ENCODE results near the gene EEFSEC. TPM values are rescaled to one million over a fixed set of nuclear protein-coding genes. Genes with fewer than 3 reads are reported as not detected.

The EEFSEC gene
- total and polyA plus RNA-seq, 2 of the 8 experiments (the other 6 are each of a cell fraction or from before 2014, with no cell fraction given) = 13.1 to 19.8 TPM

DNA sequence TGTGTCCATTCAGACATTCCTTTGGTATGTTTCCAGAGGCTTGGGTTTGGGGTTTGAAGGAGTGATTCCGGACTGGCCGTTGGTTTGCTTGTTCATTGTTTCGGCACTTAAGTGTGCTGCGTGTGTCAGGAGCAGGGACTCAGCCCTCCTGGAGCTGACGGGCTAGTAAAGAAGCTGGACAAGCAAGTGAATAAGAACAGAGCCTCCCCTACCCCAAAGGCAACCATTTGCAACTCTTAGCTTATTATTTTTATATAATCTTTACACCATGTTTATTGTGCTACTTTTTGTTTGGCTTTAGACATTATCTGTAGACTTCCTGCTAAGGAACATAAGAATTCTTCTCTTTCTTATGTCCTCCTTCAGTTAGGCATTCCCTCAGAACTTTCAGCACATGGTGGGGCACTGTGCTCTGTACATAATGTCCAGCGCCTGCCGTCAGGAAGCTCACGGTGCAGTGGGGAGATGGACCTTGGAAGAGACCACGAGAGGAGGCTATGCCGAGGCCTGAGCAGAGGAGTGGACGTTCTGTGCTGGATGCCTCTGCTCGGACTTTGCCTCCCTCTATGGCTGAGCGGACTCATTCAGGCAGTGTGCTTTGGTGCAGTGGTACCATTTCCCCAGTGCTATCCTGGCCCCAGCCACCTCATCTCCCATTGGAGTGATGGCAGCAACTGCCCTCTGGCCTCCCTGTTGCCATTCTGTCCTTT, 65.4 kb downstream of the EEFSEC start:
- H3K18ac ChIP-seq (ENCODE audit: extremely low read depth, low read length) = no peak overlapping the region
- no peak overlapping the region for H3K56ac ChIP-seq (replicated peaks; ENCODE audit: insufficient read length, low read depth, low read length)
- H4K20me1 ChIP-seq (replicated peaks in 1 of 2; ENCODE audit: control insufficient read depth in 1 of 2, insufficient read depth in 2 of 2, low read length in 2 of 2) = peaks cover 0 to 2% of the 10 kb centered on the region in 2 experiments
- no peak overlapping the region for H4K8ac ChIP-seq (ENCODE audit: extremely low read depth, insufficient read depth, low read length)
- H3K27ac ChIP-seq (ENCODE audit: low read depth, low read length) = no peak overlapping the region
- H2AK5ac ChIP-seq (ENCODE audit: low read depth, low read length) = no peak overlapping the region
- no peak overlapping the region for H2AFZ ChIP-seq (ENCODE audit: low read length)
- no peak overlapping the region for H2BK15ac ChIP-seq (ENCODE audit: low read length)
- no peaks in the 10 kb centered on the region for H3K79me1 ChIP-seq (ENCODE audit: low read depth, low read length)
- H4K5ac ChIP-seq (ENCODE audit: insufficient read length, low read depth, low read length) = no peak overlapping the region
- ChIA-PET CTCF (ENCODE audit: partially characterized antibody) (interaction anchor here (0.7 to 6.2 kb wide), 9 partner anchors 8 to 102 kb away, joined by 3 to 24 read pairs (median 3); no protein-coding TSS in a partner anchor), POLR2A (ENCODE audit: partially characterized antibody) (no interaction called here)
- no peaks in the 10 kb centered on the region; a peak in 1 of 7 replicates for H3K27me3 ChIP-seq (replicated peaks in 1 of 4; ENCODE audit: control insufficient read depth in 3 of 4, extremely low read depth in 1 of 4, insufficient read depth in 3 of 4, low read length in 3 of 4)
- no peak overlapping the region for H3K4ac ChIP-seq (replicated peaks; ENCODE audit: insufficient read length, low read depth, low read length)
- peaks cover 2 to 5% (median 4%) of the 10 kb centered on the region in 4 experiments; a peak in 3 of 7 replicates for H3K4me1 ChIP-seq (replicated peaks in 1 of 4; ENCODE audit: control insufficient read depth in 3 of 4, insufficient read depth in 4 of 4, low read length in 3 of 4)
- DNase-seq (ENCODE audit: low read depth in 1 of 2, low spot score in 2 of 2) = no peak
- no peak overlapping the region for H3K14ac ChIP-seq (ENCODE audit: insufficient read length)
- H3K23me2 ChIP-seq (ENCODE audit: low read depth, low read length) = no peaks in the 10 kb centered on the region; the same call in 1 of the 2 replicates
- no peak overlapping the region for H3K23ac ChIP-seq (ENCODE audit: insufficient read length)
- no peak overlapping the region for H2BK12ac ChIP-seq (ENCODE audit: low read depth, low read length)
- no peak overlapping the region for H4K91ac ChIP-seq (replicated peaks; ENCODE audit: insufficient read length, low read length)
- H3K79me2 ChIP-seq (ENCODE audit: control insufficient read depth in 1 of 2, insufficient read depth in 2 of 2, low read length in 2 of 2) = no peaks in the 10 kb centered on the region; a peak in 1 of 4 replicates
- 92% methylated on average over 13 of the region's 13 CpGs; no CpG with 5 or more reads in 1 of the 2 experiments for WGBS, 2 experiments (ENCODE audit: extremely low coverage in 1 of 2, insufficient coverage in 1 of 2, insufficient read length in 1 of 2, insufficient replicate concordance in 2 of 2, low coverage in 1 of 2, low lambda C conversion rate in 2 of 2, missing lambda C conversion rate in 1 of 2)
- no peak overlapping the region for H2BK120ac ChIP-seq (replicated peaks; ENCODE audit: low read depth, low read length)
- FAIRE-seq = no peak
- no peak overlapping the region for H2BK20ac ChIP-seq (ENCODE audit: low read length)
- H2BK5ac ChIP-seq (ENCODE audit: low read depth, low read length) = no peak overlapping the region
- H3K4me2 ChIP-seq (ENCODE audit: insufficient read depth in 1 of 2, low read depth in 2 of 2, low read length in 2 of 2) = no peak overlapping the region
- H3K9ac ChIP-seq (replicated peaks in 1 of 4; ENCODE audit: extremely low read depth in 1 of 4, low read depth in 3 of 4, low read length in 3 of 4) = no peak overlapping the region
- peaks cover 11 to 15% of the 10 kb centered on the region in 2 experiments for H3K9me3 ChIP-seq (ENCODE audit: insufficient read depth in 2 of 2, low read depth in 1 of 2, low read length in 1 of 2)
- H3K4me3 ChIP-seq (ENCODE audit: extremely low read depth in 1 of 4, insufficient read depth in 2 of 4, low read depth in 3 of 4, low read length in 4 of 4) = no peak overlapping the region
- H3K36me3 ChIP-seq (ENCODE audit: control insufficient read depth in 2 of 4, insufficient read depth in 4 of 4, low read length in 3 of 4) = no peaks in the 10 kb centered on the region; a peak in 1 of 8 replicates
- no peak for TF ChIP-seq CTBP2 (IDR thresholded peaks at IDR 0.05; ENCODE audit: borderline replicate concordance, insufficient read depth, insufficient read length, low read length)
- no peak for TF ChIP-seq SRF (IDR thresholded peaks at IDR 0.05; ENCODE audit: low read depth, low read length)
- TF ChIP-seq NRF1 (IDR thresholded peaks at IDR 0.05; ENCODE audit: low read depth, low read length) = no peak
